NCI-H524 treated with DMSO at 0.1 percent for 48 hours (cell line): ENCODE data around the gene METAP2.
A peak's percentile ranks its signal among the peaks of the same experiment; 100 is the strongest.
"Not testable (repeated sequence)": the region's sequence is repeated elsewhere in the genome, so short reads cannot be mapped to it uniquely, and the experiment has no call there.

Source experiments
- DNase-seq: peaks from one replicate; lab custom pipeline; 2025; lab: John Stamatoyannopoulos, UW

The METAP2 gene

DNA sequence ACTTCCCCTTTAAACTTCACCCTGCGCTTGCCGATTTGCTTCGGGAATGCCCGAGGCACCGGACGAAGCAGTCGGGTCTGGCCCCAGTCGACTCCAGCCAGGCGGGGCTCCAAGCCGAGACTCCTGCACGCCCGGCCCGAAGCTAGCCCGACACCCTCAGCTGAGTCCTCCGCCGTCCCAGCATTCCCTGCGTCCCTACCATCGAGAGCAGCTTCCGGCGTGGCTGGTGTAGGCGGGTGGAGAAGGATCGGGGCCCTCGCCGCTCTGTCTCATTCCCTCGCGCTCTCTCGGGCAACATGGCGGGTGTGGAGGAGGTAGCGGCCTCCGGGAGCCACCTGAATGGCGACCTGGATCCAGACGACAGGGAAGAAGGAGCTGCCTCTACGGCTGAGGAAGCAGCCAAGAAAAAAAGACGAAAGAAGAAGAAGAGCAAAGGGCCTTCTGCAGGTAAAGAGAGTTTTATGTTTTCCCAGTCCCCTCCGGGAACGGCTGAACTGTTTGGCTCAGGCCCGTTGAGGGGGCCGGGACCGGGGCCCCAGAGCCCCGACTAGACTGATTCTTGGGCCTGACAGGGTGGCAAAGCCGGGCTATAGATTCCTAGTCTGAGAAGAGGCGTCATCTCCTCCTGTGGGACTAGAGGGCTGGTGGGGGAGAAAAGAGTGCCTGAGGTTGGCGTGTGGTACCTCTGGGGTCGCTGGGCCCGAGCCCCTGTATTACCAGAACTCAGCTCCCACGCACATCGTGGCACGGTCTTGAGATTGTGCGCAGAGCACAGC, at the start of gene METAP2:
METAP2 (plus strand) TSS at position 269 of the 776 bp plus-strand sequence; CDS start at position 297, 28 bp downstream.
- DNase-seq = peak; percentile 67

DNA sequence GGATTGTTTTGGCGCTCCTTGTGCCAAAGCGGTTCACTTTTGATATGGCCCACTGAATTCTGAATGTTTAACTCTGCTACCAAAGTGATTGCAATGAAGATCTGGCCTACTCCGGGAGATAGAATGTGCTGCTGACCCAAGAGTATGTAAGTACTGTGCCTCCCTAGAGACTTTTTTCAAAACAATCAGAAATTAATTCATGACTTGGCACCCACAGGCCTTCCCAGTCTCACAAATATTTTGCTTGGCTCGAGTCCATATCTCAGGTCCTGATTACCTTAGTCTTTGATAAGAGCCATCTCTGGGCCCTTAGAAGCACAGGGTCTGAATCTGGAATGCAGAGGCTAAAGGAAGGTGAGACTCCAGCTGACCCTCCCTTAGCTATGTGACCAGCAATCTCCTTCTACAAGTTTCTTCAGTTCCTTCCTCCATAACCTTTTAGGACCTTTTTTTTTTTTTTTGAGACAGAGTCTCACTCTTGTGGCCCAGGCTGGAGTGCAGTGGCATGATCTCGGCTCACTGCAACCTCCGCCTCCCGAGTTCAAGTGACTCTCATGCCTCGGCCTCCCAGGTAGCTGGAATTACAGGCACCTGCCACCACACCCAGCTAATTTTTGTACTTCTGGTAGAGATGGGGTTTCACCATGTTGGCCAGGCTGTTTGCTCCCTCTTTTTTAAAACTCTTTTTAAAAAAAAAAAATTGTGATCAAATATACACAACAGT, 49.5 kb upstream of the METAP2 start:
- DNase-seq = no peak

DNA sequence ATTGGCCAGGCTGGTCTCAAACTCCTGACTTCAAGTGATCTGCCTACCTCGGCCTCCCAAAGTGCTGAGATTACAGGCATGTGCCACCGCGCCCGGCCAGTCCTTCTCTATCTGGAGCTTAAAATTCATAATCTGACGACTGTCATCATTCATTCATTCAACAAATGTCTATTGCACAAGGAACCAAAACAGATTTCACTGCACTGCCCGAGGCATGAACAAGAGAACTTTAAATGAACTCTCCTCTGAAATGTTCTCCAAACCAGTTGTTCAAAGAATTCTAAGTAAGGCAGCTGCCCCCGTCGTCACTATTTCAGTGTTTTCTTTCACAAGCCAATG, 44.8 kb upstream of the METAP2 start:
- no peak for DNase-seq

DNA sequence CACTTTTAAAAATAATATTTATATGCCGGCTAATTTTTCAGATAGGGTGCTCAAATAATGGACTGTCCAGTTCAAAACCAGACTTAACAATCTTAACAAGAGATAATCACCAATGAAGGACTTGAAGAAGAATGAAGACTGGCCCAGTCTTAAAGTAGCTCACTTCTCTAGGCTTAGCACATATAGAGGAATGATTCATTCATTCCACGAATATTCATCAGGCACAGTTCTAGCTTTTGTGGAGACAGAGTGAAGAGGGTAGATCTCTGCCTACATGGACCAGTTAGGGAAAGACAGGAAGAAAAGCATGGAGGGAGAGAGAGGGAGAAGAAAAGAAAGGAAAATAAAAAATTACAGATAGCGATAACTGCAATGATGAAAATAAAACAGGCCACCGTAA, 42.8 kb upstream of the METAP2 start:
- no peak for DNase-seq

DNA sequence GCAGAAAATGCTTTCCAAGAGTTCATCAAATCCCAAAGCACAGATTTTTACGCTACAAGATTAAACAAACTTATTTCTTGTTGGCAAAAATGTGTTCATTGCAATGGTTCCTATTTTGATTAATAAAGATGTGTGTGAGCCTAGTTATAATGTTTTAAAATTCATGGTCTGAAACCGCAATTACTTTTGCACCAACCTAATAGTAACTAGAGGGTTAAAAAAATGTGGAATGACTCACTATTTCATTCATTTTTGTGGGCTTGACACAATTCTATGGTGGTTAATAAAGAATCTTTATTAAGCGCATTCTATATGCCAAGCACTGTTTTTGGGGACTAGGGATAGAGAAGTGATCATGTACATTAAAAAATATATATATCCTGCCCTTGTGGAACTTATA, 38.6 kb upstream of the METAP2 start:
- DNase-seq = no peak

DNA sequence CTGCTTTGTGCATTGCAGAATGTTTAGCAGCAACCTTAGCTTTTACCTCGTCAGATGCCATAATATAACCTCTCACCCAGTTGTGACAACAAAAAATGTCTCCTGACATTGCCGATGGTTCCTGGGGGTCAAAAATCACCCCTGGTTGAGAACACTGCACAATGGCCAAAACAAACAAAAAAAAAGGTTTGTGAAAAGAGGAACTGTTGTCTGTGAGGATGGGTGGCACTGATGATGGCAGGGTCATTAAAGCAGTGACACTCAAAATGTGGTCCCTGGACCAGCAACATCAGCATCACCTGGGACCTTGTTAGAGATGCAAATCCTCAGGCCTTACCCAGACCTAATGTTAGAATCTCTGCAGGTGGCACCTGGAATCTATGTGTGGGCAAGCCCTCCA, 36.4 kb upstream of the METAP2 start:
- DNase-seq = no peak

DNA sequence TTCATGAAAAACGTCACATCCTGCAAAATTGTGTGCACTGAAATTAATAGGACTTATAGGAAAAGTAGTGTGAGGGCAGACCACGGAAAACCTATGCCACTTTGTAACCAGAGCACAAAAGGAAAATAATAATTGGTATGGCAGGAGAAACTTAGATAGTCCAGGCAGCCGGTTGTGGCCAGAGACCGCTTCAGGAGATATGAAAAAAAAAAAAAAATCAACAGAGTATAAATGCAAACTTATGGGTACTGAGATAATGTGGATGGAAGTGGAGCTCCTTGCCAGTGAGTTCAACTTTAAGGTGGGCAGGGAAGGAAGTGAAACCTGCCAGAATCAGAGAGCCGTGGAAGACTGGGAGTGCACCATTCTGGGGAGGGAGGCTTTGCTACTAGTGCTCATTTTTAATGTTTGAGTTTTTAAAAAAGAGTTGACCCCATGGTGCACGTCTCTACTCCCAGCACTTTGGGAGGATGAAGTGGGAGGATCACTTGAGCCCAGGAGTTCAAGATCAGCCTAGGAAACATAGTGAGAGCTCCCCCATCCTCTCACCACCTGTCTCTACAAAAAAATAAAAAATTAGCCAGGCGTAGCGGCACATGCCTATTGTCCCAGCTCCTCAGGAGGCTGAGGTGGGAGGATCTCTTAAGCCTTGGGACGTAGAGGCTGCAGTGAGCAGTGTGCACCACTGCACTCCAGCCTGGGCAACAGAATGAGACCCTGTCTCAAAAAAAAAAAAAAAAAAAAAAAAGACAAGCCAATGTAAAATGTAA, 34.3 kb upstream of the METAP2 start:
- DNase-seq = no peak

DNA sequence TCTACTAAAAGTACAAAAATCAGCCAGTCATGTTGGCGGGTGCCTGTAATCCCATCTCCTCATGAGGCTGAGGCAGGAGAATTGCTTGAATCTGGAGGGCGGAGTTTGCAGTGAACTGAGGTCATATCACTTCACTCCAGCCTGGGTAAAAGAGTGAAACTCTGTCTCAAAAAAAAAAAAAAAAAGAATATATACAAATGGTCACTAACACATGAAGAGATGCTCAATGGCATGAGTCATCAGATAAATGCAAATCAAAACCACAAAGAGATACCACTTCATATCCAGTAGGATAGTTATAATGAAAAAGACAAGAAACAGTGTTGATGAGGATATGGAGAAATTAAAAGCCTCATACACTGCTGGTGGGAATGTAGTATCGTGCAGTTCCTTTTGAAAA, 33.6 kb upstream of the METAP2 start:
- no peak for DNase-seq

DNA sequence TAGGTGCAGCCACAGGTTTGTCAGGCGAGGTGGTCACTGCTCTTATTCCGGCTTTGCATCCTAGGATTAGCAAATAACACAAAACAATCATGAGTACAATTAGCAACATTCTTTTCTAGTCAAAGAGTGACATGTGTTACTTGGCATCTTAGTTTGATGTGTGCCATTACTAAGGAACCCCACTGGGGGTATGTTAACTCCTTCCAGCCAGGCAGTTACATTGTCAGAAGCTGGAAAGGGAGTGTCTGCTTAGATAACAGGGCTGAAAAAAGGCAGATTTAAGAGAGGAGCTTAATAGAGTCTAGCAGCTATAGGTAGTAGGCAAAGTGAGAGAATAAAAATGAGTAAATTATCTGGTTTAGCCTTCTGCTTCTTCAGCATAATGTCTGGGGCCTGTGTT, 30.5 kb upstream of the METAP2 start:
- no peak for DNase-seq

DNA sequence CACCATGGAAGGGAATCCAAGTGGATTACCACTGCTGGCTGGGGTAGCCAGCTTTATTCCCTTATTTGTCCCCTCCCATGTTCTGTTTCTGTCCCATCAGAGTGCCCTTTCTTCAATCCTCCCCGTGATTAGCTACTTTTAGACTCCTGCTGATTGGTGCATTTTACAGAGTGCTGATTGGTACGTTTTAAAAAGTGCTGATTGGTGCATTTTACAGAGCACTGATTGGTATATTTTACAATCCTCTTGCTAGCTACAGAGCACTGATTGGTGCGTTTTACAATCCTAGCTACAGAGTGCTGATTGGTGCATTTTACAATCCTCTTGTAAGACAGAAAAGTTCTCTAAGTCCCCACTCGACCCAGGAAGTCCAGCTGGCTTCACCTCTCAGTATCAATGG, 28.9 kb upstream of the METAP2 start:
- not testable (repeated sequence) for DNase-seq

DNA sequence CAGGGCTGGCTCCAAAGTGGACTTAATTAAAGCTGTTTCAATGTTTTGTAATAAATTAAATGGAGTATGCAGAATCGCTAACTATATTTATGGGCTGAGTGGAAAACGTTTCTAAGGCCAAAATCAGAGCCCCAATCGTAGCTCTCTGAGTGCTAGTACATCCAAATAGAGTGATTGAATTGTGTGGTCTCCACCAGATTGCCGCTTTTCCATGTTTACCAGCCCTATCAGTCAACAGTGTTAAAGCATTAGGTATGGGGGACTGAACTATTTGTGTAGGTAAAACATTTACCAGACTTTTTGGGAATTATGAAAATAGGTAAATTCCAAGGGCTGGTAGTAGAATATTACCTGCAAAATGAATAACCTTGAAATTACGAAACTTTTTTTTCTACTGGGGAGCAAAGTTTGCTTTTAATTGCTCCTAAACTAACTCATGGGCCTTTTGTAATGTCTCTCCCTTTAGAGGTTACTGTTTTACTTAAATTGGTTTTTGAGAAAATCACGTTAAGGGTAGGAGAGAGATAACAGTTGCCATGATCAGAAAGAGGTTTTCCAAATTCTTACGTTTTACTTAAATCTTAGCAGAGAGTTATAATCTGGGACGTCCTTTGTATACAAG, 28.0 kb upstream of the METAP2 start:
- no peak for DNase-seq

DNA sequence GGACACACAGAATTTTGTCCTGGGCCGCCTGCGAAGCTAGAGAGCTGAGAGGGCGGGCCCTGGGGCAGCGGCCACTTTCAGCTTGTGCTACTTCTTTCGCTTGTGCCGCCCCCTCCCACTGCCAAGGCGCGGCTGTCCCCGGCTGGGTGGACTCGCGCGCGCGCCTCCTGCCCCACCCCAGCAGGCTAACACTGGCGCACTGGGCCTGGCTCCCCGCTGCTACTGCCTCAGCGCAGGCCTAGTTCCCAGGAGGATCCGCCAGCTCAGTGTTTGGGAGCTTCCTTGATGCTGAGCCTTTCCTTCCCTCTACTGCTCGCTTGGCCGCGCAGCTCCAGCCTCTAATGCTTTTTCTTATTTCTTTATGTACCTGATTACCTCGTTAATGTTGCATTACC, 27.4 kb upstream of the METAP2 start:
- no peak for DNase-seq

DNA sequence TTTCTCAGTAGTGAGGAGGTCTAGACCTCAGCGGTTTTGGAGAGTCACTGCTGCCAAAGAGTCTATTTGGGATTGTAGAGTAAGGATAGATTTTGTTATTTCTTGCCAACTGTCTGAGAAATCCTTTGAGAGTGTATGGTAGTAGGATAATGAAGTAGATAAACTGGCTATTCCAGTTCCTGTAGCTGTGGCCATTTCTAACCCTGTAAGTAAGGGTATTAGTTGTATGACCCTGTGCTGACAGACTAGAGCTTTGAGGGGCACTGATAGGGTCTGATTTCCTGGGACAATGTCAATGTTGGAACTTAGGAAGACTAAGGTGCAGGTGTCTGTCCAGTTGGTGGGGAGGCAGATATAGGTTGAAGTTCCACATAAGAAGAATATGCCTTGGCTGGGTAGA, 24.3 kb upstream of the METAP2 start:
- DNase-seq = not testable (repeated sequence)

DNA sequence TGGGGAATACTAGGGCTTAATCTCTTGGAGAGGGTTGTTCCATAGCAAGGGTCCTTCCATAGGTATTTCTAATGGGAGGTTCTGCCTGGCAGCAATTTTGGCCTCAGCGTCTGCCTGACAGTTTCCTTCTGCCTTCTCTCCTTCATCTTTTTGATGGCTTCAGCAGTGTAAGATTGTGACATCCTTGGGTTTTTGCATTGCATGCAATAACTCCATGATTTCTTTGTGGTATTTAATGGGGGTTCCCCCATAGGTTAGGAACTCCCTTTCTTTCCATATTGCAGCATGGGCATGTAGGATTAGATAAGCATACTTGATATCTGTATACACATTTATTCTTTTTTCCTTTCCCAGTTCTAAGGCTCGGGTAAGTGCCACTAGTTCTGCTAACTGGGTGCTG, 21.5 kb upstream of the METAP2 start:
- not testable (repeated sequence) for DNase-seq

DNA sequence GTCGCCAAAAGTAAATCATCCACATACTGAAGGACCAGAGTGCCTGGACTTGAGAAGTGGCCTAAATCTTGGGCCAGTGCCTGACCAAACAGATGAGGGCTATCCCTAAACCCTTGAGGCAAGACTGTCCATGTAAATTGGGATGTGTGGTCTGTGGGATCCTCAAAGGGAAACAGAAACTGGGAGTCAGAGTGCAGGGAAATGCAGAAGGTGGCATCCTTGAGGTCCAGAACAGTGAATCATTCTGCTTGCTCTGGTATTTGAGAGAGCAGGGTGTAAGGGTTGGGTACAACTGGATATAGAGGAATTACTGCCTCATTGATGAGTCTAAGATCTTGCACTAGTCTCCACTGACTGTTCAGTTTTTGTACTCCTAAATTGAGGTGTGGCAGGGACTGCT, 20.1 kb upstream of the METAP2 start:
- DNase-seq = not testable (repeated sequence)

DNA sequence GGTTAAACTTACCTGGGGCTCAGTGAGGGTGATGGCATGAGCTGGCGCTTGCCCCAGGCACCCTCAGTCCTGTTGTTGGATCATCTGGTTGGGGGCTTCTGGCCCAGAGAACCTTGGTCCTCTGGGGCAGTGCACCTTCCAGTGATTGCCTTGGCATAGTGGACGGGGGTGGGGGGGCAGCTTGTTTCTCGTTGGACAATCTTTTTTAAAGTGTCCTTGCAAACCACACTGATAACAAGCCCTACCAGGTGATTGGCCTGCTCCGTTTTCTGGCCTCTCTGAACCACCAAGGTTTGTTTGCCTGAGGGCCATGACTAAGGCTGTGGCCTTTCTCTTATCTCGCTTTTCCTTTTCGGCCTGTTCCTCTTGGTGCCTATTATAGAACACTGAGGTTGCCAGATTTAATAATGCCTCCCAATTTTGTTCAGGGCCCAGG, 19.2 kb upstream of the METAP2 start:
- not testable (repeated sequence) for DNase-seq

DNA sequence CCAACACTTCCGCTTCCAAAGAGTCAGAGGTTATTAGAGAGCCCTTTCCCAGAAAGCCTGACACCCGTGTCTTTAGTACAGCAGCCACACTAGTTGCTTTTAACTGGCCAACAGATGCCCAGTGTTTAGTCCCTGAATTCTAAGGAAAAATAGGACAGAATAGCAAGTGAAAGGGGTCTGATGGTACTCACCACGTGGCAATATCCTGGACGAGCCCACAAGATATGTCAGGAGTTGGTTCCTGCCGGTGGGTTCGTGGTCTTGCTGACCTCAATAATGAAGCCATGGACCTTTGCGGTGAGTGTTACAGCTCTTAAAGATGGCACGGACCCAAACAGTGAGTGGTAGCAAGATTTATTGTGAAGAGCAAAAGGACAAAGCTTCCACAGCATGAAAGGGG, 16.3 kb upstream of the METAP2 start:
- DNase-seq = not testable (repeated sequence)

DNA sequence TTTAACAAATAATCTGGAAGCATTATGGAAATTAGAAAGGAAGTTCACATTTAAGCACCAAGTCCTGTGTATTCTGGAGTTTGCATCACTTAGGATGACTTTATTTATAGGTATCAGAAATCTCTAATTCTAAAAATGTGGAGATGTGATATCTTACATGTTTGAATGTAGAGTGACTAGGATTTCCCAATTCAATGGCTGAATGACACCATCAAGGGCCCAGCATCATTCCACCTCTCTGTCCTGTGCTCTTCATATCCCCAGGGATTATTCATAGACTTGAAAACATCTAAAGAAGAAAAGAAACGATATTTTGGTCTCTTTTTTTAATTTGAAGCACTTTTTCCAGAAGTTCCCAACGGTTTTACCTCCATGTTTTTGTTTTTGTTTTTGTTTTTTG, 15.2 kb upstream of the METAP2 start:
- DNase-seq = no peak

DNA sequence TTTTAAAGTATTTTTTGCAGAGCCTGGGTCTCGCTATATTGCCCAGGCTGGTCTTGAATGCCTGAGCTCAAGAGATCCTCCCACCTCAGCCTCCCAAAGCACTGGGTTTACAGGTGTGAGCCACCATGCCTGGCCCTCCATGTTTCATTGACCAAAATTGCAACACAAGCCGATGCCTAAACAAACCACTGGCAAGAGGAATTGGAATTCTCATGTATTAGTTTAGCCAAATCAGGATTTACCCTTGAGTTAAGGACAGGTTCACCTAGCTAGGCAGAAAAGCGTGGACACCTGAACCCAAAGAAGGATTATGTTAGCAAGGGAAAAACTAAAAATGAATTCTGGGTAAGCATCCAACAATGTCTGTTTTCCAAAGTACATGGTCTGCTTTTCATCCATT, 14.6 kb upstream of the METAP2 start:
- DNase-seq = no peak

DNA sequence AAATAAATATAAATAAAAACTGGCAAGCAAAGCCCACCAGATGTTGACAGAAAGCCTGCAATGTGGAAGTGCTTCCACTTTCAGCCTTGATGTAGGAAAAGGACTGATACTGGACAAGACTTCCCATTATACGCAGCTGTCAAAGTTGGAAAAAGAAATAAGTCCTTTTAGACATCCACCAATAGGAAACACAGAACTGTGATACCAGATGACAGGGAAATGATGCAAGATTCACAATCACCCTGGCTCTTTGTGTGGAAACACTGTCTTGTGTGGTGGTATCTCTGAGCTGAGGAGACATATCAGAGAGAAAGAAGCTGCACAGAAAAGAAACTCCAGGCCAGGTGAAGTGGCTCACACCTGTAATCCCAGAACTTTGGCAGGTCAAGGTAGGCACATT, 13.8 kb upstream of the METAP2 start:
- DNase-seq = no peak

DNA sequence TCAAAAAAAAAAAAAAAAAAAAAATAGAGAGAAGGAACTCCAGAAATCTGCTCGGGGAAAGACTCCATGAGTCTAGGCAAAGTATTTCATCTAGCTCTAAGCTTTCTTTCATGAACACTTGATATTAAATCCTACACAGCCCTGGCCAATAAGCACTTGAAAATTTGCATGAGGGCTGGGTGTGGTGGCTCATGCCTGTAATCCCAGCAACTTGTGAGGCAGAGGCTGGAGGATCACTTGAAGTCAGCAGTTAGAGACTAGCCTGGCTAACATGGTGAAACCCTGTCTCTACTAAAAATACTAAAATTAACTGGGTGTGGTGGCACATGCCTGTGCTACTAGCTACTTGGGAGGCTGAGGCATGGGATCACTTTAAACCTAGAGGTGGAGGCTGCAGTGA, 13.1 kb upstream of the METAP2 start:
- DNase-seq = no peak

DNA sequence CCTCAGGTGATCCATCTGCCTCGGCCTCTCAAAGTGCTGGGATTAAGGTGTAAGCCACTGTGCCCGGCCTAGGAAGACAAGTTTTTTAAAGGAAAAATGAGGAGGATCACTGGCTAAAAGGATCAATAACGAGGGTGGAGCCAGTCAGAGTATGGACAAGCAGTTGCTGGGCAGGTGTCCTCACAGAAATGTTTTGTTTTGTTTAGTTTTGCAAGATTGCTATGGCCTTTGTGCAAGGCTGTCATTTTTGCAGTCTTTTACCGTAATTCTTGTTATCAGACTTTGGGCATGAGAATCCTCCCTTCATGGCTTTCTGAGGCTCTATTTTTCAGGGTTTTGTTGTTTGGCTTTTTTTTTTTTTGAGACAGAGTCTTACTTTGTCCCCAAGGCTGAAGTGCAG, 11.9 kb upstream of the METAP2 start:
- no peak for DNase-seq
